Esophagus squamous epithelium (tissue), 5 donors: ENCODE measurements around the gene ADAM19. TPM values are rescaled to one million over a fixed set of nuclear protein-coding genes. Genes with fewer than 3 reads are reported as not detected.

ENCODE experiments used
- DNase-seq: peaks from one replicate; lab custom pipeline; 2025; lab: John Stamatoyannopoulos, UW
- H3K27ac ChIP-seq, 4 donors: fragments of 200-600 bp; sonication (generic); one replicate each; pipeline ENCODE4 v1.5.1; 2016 to 2019; ENCODE audit warnings: mild to moderate bottlenecking in 1 of 4
- H3K27me3 ChIP-seq, 4 donors: fragments of 200-600 bp; sonication (generic); 1 replicate in 3 of 4; 2 replicates in 1 of 4; pipeline versions ENCODE4 v1.5.1 to v1.6.0; 2017 to 2021; ENCODE audit warnings: antibody characterized with exemption in 1 of 4
- H3K36me3 ChIP-seq, 3 donors: fragments of 200-600 bp; sonication (generic); one replicate each; pipeline ENCODE4 v1.5.1; 2016 to 2019
- H3K4me1 ChIP-seq, 3 donors: fragments of 200-600 bp; sonication (generic); one replicate each; pipeline ENCODE4 v1.5.1; 2017 to 2019
- H3K4me3 ChIP-seq, 4 donors: fragments of 200-600 bp; sonication (generic); 1 replicate in 3 of 4; 2 replicates in 1 of 4; pipeline ENCODE4 v1.5.1; 2016 to 2019; ENCODE audit warnings: mild to moderate bottlenecking in 2 of 4, moderate library complexity in 1 of 4
- H3K9me3 ChIP-seq, 3 donors: fragments of 200-600 bp; sonication (generic); one replicate each; pipeline ENCODE4 v1.5.1; 2016 to 2019
- POLR2A ChIP-seq, 4 donors: fragments of 450-650 bp; IDR thresholded peaks; one replicate each; pipeline ENCODE4 v1.6.1; 2017; ENCODE audit warnings: antibody characterized with exemption in 4 of 4, mild to moderate bottlenecking in 4 of 4, moderate library complexity in 3 of 4
- WGBS, 2 donors: methylation state at CpG; one replicate each; pipeline ENCODE4 v1.1.5; 2018; 5-methylcytosine and 5-hydroxymethylcytosine counted together
- intact Hi-C: fragments of 100-400 bp; cut with DNase I; formaldehyde crosslinking; loops from one replicate; pipeline ENCODE4 v1.15.0; 2022
- total RNA-seq, 4 donors: library from RNA; depleted of rRNA; stranded (reverse); fragments of >200 nt; gene quantifications; one replicate each; pipeline ENCODE4 v1.1.0, GENCODE V29; 2016
- TF ChIP-seq, protein P1 (sequence below), 6 experiments: fragments of 450-650 bp in 4 of 6; fragments of 200-600 bp in 2 of 6; sonication (generic) in 2 of 6; IDR thresholded peaks; one replicate each; pipeline ENCODE4 v1.5.1; 2016 to 2019; ENCODE audit warnings: antibody characterized with exemption in 6 of 6, mild to moderate bottlenecking in 4 of 6, moderate library complexity in 4 of 6
- donor health status: DM: yes; HTN: yes; CAD: no.

Gene ADAM19
- total RNA-seq, 4 donors from 2014 or later = 1.9 to 11.6 (median 4.3) TPM

DNA sequence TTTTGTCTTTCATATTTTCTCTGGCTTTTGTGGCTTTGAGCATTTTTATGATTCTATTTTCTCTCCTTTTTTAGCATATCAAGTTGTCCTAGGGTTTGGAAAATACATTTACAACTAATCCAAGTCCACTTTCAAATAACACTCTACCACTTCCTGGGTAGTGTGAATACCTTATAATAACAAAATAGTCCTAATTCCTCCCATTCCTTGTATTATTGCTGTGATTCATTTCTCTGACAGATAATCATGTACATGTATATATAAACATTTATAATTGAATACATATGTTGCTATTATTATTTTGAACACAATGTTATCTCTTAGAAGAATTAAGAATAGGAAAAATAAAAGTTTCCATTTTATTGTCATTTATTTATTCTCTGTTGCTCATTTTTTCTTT is 14.9 kb upstream of the ADAM19 start:
- TF ChIP-seq, protein P1, sequence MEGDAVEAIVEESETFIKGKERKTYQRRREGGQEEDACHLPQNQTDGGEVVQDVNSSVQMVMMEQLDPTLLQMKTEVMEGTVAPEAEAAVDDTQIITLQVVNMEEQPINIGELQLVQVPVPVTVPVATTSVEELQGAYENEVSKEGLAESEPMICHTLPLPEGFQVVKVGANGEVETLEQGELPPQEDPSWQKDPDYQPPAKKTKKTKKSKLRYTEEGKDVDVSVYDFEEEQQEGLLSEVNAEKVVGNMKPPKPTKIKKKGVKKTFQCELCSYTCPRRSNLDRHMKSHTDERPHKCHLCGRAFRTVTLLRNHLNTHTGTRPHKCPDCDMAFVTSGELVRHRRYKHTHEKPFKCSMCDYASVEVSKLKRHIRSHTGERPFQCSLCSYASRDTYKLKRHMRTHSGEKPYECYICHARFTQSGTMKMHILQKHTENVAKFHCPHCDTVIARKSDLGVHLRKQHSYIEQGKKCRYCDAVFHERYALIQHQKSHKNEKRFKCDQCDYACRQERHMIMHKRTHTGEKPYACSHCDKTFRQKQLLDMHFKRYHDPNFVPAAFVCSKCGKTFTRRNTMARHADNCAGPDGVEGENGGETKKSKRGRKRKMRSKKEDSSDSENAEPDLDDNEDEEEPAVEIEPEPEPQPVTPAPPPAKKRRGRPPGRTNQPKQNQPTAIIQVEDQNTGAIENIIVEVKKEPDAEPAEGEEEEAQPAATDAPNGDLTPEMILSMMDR (IDR thresholded peaks at IDR 0.05) = no peak
- no peak for TF ChIP-seq POLR2A (IDR thresholded peaks at IDR 0.05)
- intact Hi-C loops = no loop called here
- H3K27me3 ChIP-seq = no peaks in the 10 kb centered on the region
- H3K4me3 ChIP-seq = no peak overlapping the region
- DNase-seq = no peak
- no peaks in the 10 kb centered on the region for H3K36me3 ChIP-seq
- H3K4me1 ChIP-seq = peaks cover 0 to 10% (median 6%) of the 10 kb centered on the region in 3 donors
- no peak overlapping the region for H3K27ac ChIP-seq
- H3K9me3 ChIP-seq = no peaks in the 10 kb centered on the region

- Histone ChIP-seq H3K27ac (no peak overlapping the region), H3K36me3 (no peaks in the 10 kb centered on the region), H3K9me3 (no peaks in the 10 kb centered on the region), H3K4me3 (no peak overlapping the region), H3K27me3 (no peaks in the 10 kb centered on the region), H3K4me1 (no peaks in the 10 kb centered on the region)
- intact Hi-C loops = no loop called here
- DNase-seq = no peak
- TF ChIP-seq POLR2A (IDR thresholded peaks at IDR 0.05) = no peak
- TF ChIP-seq, protein P1 (IDR thresholded peaks at IDR 0.05) = no peak
- WGBS, 2 donors = 57 to 94% methylated on average over 1 of the region's 1 CpG
These were observed 9.1 kb upstream of the ADAM19 start for GRCh38 chr5:157584628-157585027.

GRCh38 chr5:157582731-157583620 is 7.4 kb upstream of the ADAM19 start:
- Histone ChIP-seq H3K27ac (no peak overlapping the region), H3K27me3 (no peaks in the 10 kb centered on the region), H3K36me3 (no peaks in the 10 kb centered on the region), H3K9me3 (no peaks in the 10 kb centered on the region), H3K4me3 (no peak overlapping the region), H3K4me1 (peaks cover 0 to 4% (median 0%) of the 10 kb centered on the region in 3 donors)
- DNase-seq = no peak
- intact Hi-C loops = no loop called here
- 71 to 83% methylated on average over 9 to 10 of the region's 10 CpGs for WGBS, 2 donors
- no peak for TF ChIP-seq POLR2A (IDR thresholded peaks at IDR 0.05)
- TF ChIP-seq, protein P1 (IDR thresholded peaks at IDR 0.05) = peak in 1 of 6 experiments; percentile 6

DNA sequence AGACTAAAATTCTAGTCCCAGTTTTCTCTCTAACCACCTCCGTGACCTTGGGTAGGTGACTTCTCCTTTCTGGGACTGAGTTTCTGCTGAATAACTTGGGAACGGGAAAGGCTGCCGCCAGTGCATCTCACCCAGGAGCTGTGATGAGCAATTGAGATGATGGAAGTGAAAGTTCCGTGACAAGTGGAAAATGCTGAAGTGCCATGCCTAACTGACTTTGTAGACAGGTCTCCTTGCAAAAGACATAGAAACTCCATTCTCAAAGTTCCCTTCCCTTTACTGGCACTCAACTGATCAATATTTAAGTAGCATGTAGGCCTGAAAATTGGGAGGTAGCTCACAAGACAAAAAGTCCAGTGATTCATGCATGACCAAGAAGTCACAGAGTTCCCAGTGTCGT is 6.3 kb upstream of the ADAM19 start:
- intact Hi-C loops = no loop called here
- Histone ChIP-seq H3K27ac (no peak overlapping the region), H3K27me3 (no peaks in the 10 kb centered on the region), H3K9me3 (no peaks in the 10 kb centered on the region), H3K4me1 (peaks cover 0 to 4% (median 0%) of the 10 kb centered on the region in 3 donors), H3K4me3 (no peak overlapping the region), H3K36me3 (no peaks in the 10 kb centered on the region)
- WGBS, 2 donors = 85 to 94% methylated on average over 5 of the region's 5 CpGs
- TF ChIP-seq, protein P1 (IDR thresholded peaks at IDR 0.05) = no peak
- TF ChIP-seq POLR2A (IDR thresholded peaks at IDR 0.05) = no peak
- no peak for DNase-seq

DNA sequence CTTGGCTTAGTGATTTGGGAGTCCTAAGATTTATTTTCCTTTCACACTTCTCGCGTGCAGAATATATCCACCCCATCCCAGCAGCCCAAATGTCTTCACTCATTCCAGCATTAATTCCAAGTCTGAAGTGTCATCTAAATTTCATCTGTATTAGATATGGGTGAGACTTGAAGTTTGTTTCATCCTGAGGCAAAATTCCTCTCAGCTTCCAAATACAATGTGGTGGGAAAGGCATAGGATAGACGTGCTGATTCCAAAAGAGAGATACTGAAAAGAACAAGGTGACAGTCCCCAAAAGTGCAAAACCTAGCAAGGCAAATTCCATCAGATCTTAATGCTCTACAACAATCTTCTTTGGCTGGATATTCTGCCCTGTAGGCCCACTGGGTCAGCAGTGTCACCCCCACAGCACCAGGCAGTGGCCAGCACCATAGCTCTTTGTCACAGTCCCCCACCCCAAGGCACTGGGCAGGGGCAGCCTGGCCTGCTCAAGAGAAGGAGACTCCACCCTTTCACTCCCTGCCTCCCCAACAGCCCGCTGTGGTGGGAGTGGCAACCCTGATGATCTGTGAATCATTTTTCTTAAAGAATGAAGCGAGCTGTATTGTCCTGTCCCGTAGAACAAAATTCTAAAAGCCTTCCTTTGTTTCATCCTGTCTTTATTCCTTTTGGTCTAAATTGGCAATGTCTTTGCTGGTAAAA is 2.7 kb upstream of the ADAM19 start:
- Histone ChIP-seq H3K4me3 (no peak overlapping the region), H3K4me1 (peaks cover 0 to 32% (median 15%) of the 10 kb centered on the region in 3 donors), H3K9me3 (no peaks in the 10 kb centered on the region), H3K36me3 (no peaks in the 10 kb centered on the region), H3K27me3 (peaks cover 0 to 21% (median 0%) of the 10 kb centered on the region in 4 donors), H3K27ac (no peak overlapping the region)
- WGBS, 2 donors = 67 to 78% methylated on average over 6 of the region's 6 CpGs
- no peak for DNase-seq
- no peak for TF ChIP-seq POLR2A (IDR thresholded peaks at IDR 0.05)
- TF ChIP-seq, protein P1 (IDR thresholded peaks at IDR 0.05) = no peak
- intact Hi-C loops = no loop called here
